Omental fat pad (tissue), 4 donors: ENCODE results near the gene ZGLP1. TPM values are rescaled to one million over a fixed set of nuclear protein-coding genes. Genes with fewer than 3 reads are reported as not detected.

Source experiments
- ATAC-seq: fragments of 150-250 bp; one replicate; pipeline ENCODE4 v1.9.1; 2016; ENCODE audit warnings: mild to moderate bottlenecking, moderate library complexity; ENCODE audit not compliant: low FRiP score
- DNase-seq: peaks from one replicate; pipeline ENCODE4 v3.0.0-alpha.2; 2019; ENCODE audit warnings: low spot score
- CTCF ChIP-seq, 3 donors: fragments of 450-650 bp; IDR thresholded peaks; one replicate each; pipeline ENCODE4 v1.5.1; 2016 to 2017; ENCODE audit warnings: antibody characterized with exemption in 3 of 3, mild to moderate bottlenecking in 3 of 3, moderate library complexity in 2 of 3
- total RNA-seq, 4 donors: library from RNA; depleted of rRNA; stranded (reverse); fragments of >200 nt; gene quantifications; one replicate each; pipeline ENCODE4 v1.1.0, GENCODE V29; 2016

ZGLP1 gene
- total RNA-seq, 4 donors from 2014 or later, result 0.19 to 2.4 (median 0.94) TPM

GRCh38 chr19:10299545-10300458 is 9.8 kb downstream of the ZGLP1 start:
- TF ChIP-seq CTCF (IDR thresholded peaks at IDR 0.05), result no peak
- no peak for DNase-seq
- peak; percentile 16 for ATAC-seq

GRCh38 chr19:10295847-10296591 is 13.6 kb downstream of the ZGLP1 start:
- DNase-seq (no peak), ATAC-seq (no peak)
- TF ChIP-seq CTCF (IDR thresholded peaks at IDR 0.05), result no peak

GRCh38 chr19:10295305-10295846 is 14.2 kb downstream of the ZGLP1 start:
- DNase-seq (no peak), ATAC-seq (no peak)

GRCh38 chr19:10294368-10294697 is 15.3 kb downstream of the ZGLP1 start:
- TF ChIP-seq CTCF (IDR thresholded peaks at IDR 0.05), result no peak
- no peak for DNase-seq
- ATAC-seq, result no peak

More at GRCh38 chr19:10295305-10295846, 14.2 kb downstream of the ZGLP1 start:
- no peak for TF ChIP-seq CTCF (IDR thresholded peaks at IDR 0.05)

- TF ChIP-seq CTCF (IDR thresholded peaks at IDR 0.05), result no peak
- DNase-seq (no peak), ATAC-seq (no peak)
Observed at GRCh38 chr19:10293637-10294367, 15.8 kb downstream of the ZGLP1 start.

- ATAC-seq, result no peak
- DNase-seq, result no peak
- no peak for TF ChIP-seq CTCF (IDR thresholded peaks at IDR 0.05)
Observed at GRCh38 chr19:10292789-10293636, 16.6 kb downstream of the ZGLP1 start.
